GM12874 (cell line): ENCODE data around the gene SH2D3C.

Experiments
- CTCF ChIP-seq: IDR thresholded peaks from 2 replicates; pipeline ENCODE4 v1.5.1; 2011; ENCODE audit warnings: low read depth, mild to moderate bottlenecking, control low read depth, low read length, moderate library complexity; ENCODE audit not compliant: insufficient read depth

The SH2D3C gene

GRCh38 chr9:127730262-127730661 lies 48.2 kb downstream of the SH2D3C start:
- no peak for TF ChIP-seq CTCF

- TF ChIP-seq CTCF, result no peak
Observed at GRCh38 chr9:127729522-127730256, 48.8 kb downstream of the SH2D3C start.

GRCh38 chr9:127728808-127729207 lies 49.7 kb downstream of the SH2D3C start:
- no peak for TF ChIP-seq CTCF

GRCh38 chr9:127726871-127727270 lies 51.6 kb downstream of the SH2D3C start:
- TF ChIP-seq CTCF, result no peak

- TF ChIP-seq CTCF, result no peak
Observed at GRCh38 chr9:127724012-127724411, 54.5 kb downstream of the SH2D3C start.

- TF ChIP-seq CTCF, result no peak
Observed at GRCh38 chr9:127723444-127723843, 55.0 kb downstream of the SH2D3C start.

- no peak for TF ChIP-seq CTCF
Observed at GRCh38 chr9:127723013-127723412, 55.5 kb downstream of the SH2D3C start.
